IMR-90 (cell line): Measurements from ENCODE around the gene CD248.
A peak's percentile ranks its signal among the peaks of the same experiment; 100 is the strongest.

Source experiments
- CEBPB ChIP-seq: IDR thresholded peaks from 2 replicates; pipeline ENCODE4 v1.6.1; 2012; ENCODE audit warnings: low read depth, low read length, improper control_type of control experiment
- MAZ ChIP-seq: IDR thresholded peaks from 2 replicates; pipeline ENCODE4 v1.6.1; 2012; ENCODE audit warnings: low read depth, mild to moderate bottlenecking, low read length, improper control_type of control experiment, moderate library complexity, borderline replicate concordance
- NFE2L2 ChIP-seq: fragments of 150-350 bp; IDR thresholded peaks from 2 replicates; pipeline ENCODE4 v1.6.1; 2016; ENCODE audit warnings: low read depth, mild to moderate bottlenecking, low read length
- POLR2A ChIP-seq: IDR thresholded peaks from 2 replicates; pipeline ENCODE4 v1.6.1; 2012; ENCODE audit warnings: mild to moderate bottlenecking, low read depth, low read length
- RFX5 ChIP-seq: IDR thresholded peaks from 2 replicates; pipeline ENCODE4 v1.8.0; 2012; ENCODE audit warnings: low read depth, mild to moderate bottlenecking, low read length, moderate library complexity
- TF ChIP-seq, protein P1 (sequence below): conservative IDR thresholded peaks from 2 replicates; pipeline ENCODE4 v1.5.1; 2012; ENCODE audit warnings: mild to moderate bottlenecking, low read depth, low read length, improper control_type of control experiment

DNA sequence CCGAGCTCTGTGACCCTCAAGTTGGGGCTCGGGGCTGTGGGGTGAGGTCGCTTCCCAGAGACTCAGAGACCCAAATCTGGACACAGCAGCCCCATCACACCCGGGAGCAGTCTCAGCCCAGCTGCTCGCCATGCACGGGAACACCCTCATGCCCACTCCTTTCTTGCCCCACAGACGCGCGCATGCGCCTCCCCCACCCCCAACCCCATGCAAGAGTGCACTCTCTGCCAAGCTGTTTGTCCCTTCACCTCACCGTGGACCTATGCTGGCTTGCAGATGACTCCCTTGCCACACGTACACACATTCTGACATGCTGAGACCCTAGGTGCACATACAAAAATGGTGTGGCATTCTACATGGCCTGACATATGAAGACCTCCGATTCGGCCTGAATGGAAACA is 478 bp upstream of the CD248 start:
- TF ChIP-seq, protein P1, sequence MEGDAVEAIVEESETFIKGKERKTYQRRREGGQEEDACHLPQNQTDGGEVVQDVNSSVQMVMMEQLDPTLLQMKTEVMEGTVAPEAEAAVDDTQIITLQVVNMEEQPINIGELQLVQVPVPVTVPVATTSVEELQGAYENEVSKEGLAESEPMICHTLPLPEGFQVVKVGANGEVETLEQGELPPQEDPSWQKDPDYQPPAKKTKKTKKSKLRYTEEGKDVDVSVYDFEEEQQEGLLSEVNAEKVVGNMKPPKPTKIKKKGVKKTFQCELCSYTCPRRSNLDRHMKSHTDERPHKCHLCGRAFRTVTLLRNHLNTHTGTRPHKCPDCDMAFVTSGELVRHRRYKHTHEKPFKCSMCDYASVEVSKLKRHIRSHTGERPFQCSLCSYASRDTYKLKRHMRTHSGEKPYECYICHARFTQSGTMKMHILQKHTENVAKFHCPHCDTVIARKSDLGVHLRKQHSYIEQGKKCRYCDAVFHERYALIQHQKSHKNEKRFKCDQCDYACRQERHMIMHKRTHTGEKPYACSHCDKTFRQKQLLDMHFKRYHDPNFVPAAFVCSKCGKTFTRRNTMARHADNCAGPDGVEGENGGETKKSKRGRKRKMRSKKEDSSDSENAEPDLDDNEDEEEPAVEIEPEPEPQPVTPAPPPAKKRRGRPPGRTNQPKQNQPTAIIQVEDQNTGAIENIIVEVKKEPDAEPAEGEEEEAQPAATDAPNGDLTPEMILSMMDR, result no peak
- no peak; the same call in 1 of the 2 replicates for TF ChIP-seq NFE2L2
- TF ChIP-seq POLR2A, result peak; percentile 25
- peak; percentile 5; the same call in 1 of the 2 replicates for TF ChIP-seq MAZ
- TF ChIP-seq RFX5, result no peak
- no peak for TF ChIP-seq CEBPB
